Subcutaneous adipose tissue (tissue), 4 donors: Measurements from ENCODE around the gene RSRC1. TPM values are rescaled to one million over a fixed set of nuclear protein-coding genes. Genes with fewer than 3 reads are reported as not detected.

Experiments used
- CTCF ChIP-seq: fragments of 450-650 bp; IDR thresholded peaks from one replicate; pipeline ENCODE4 v1.5.1; 2016; ENCODE audit warnings: low read depth, mild to moderate bottlenecking, control low read depth, antibody characterized with exemption, moderate library complexity
- total RNA-seq, 4 donors: library from RNA; depleted of rRNA; stranded (reverse); fragments of >200 nt; gene quantifications; one replicate each; pipeline ENCODE4 v1.1.0, GENCODE V29; 2016

RSRC1 gene
- total RNA-seq, 4 donors from 2014 or later: 64.3 to 75.0 (median 68.4) TPM

GRCh38 chr3:158337110-158337509 is 227.2 kb downstream of the RSRC1 start:
- TF ChIP-seq CTCF: no peak

- TF ChIP-seq CTCF: no peak
These were observed 229.7 kb downstream of the RSRC1 start for GRCh38 chr3:158339638-158340037.

- no peak for TF ChIP-seq CTCF
These were observed 238.1 kb downstream of the RSRC1 start for GRCh38 chr3:158347966-158348365.

DNA sequence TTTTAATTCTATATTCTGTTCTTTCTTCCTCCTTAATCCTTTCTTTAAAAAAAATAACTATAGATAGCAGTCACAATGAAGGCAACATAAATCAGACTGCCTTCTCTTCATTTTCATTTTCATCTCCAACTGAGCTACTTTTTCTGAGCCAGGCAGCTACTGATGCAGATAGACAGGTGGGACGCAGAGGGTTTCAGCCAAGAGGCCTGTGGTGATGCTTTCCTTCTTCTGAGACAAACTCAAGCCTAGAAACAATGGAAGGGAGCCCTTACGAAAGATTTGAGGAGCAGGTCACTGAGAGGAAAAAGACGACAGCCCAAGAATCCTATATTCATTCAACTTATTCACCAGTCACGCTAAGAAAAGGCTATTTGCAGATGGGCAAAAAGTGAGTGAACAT is 241.1 kb downstream of the RSRC1 start:
- no peak for TF ChIP-seq CTCF

- TF ChIP-seq CTCF: no peak
These were observed 242.7 kb downstream of the RSRC1 start for GRCh38 chr3:158352551-158352950.

DNA sequence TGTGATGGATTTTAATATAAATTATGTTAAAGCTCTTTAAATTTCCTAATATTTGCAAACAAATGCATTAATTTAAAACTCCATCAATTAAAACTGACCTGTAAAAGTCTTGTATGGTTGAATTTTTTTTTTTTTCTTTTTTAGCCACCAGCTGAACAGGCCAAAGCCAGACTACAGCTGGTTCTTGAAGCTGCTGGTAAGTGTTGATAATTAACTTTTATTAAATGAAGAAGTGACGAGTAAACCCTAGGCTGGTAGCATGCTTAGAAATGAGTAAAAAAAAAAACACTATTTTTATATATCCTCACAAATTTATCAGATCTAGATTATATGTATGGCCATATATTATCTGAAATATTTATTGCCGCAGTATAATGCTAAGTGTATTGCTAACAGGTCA is 244.8 kb downstream of the RSRC1 start:
- TF ChIP-seq CTCF: no peak

DNA sequence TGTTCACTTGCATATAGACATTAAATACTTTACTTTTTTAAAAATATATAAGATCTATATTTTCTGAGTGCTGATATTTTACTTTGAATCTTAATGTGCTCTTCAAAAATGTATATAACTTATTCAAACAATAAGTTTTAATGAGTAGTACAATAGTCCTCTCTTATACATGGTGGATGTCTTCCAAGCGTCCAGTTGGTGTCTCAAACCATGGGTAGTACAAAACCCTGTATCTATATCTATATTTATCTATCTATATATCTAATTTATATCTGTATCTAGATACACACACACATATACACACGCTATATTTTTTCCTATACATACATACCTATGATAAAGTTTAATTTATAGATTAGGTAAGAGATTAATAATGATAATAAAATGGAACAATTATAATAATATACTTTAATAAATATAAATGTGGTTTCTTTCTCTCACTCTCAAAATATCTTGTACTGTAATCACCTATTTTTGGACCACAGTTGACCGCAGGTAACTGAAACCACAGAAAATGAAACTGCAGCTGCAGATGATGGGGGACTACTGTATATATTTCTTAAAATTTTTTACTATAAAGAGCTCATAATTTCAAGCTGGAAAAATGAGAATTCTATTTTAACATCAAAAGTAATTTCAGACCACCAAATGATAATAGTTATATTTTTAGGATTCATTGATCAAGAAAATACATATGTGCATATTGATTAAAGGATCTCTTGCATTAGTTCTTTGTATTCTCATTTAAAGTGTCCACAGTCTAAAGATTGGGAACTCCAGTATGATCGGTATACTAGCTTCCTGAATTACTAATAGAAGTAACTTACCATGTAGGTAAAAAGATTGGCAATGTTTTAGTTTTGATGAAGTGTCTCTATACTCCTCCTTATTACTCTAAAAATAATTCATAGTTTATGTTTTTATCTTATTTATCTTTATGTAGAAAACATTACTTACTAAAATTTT is 246.0 kb downstream of the RSRC1 start:
- TF ChIP-seq CTCF: no peak
